SK-N-SH (cell line): ENCODE measurements around the gene GHDC. TPM values are rescaled to one million over a fixed set of nuclear protein-coding genes. Genes with fewer than 3 reads are reported as not detected.

Source experiments
- CTCF ChIA-PET: fragments of 300-600, 350-600 bp; formaldehyde crosslinking; extraction: SDS; loops from one replicate; lab custom pipeline; 2021; lab: Yijun Ruan, JAX
- POLR2A ChIA-PET: fragments of 350-600 bp; sonication (Branson Sonifier 250); formaldehyde crosslinking; extraction: SDS; loops from one replicate; lab custom pipeline; 2020; ENCODE audit warnings: antibody characterized with exemption, inconsistent platforms; lab: Yijun Ruan, JAX
- DNase-seq: peaks from one replicate; pipeline ENCODE4 v3.0.0; 2012
- H2AFZ ChIP-seq: fragments of 200-600 bp; sonication (generic); 2 replicates; pipeline ENCODE4 v1.8.1; 2016; ENCODE audit warnings: antibody characterized with exemption, mild to moderate bottlenecking, low read depth
- H3F3A ChIP-seq: fragments of 200-600 bp; sonication (generic); replicated peaks from 2 replicates; pipeline ENCODE3; 2016; ENCODE audit warnings: antibody characterized with exemption, mild to moderate bottlenecking; ENCODE audit not compliant: insufficient read depth
- H3K27ac ChIP-seq, 2 experiments: fragments of 200-500 bp in 1 of 2; fragments of 200-600 bp in 1 of 2; sonication (Bioruptor generic) in 1 of 2; sonication (generic), shearing (Covaris generic) in 1 of 2; 2 replicates each; pipeline versions ENCODE4 v1.5.1 to v1.6.1; 2014 to 2016; ENCODE audit warnings: low read depth in 2 of 2, inconsistent platforms in 1 of 2, low read length in 1 of 2, mild to moderate bottlenecking in 1 of 2, mixed read lengths in 1 of 2
- H3K27me3 ChIP-seq: fragments of 200-600 bp; sonication (generic), shearing (Covaris generic); 2 replicates; pipeline ENCODE4 v1.6.1; 2016; ENCODE audit warnings: mixed run types; ENCODE audit not compliant: insufficient read depth
- H3K36me3 ChIP-seq, 2 experiments: fragments of 200-500 bp in 1 of 2; fragments of 200-600 bp in 1 of 2; sonication (Bioruptor generic) in 1 of 2; sonication (generic) in 1 of 2; replicated peaks in 1 of 2; 2 replicates each; pipeline versions ENCODE3 to v1.5.1; 2014 to 2016; ENCODE audit warnings: low read length in 1 of 2, mild to moderate bottlenecking in 1 of 2; ENCODE audit not compliant: insufficient read depth in 2 of 2, control insufficient read depth in 1 of 2
- H3K4me1 ChIP-seq, 2 experiments: fragments of 200-500 bp in 1 of 2; fragments of 200-600 bp in 1 of 2; sonication (Bioruptor generic) in 1 of 2; sonication (generic), shearing (Covaris generic) in 1 of 2; 2 replicates each; pipeline versions ENCODE4 v1.5.1 to v1.6.1; 2014 to 2016; ENCODE audit warnings: low read depth in 1 of 2, low read length in 1 of 2, mixed run types in 1 of 2; ENCODE audit not compliant: insufficient read depth in 2 of 2, control insufficient read depth in 1 of 2
- H3K4me2 ChIP-seq: fragments of 200-600 bp; sonication (generic), shearing (Covaris generic); 2 replicates; pipeline ENCODE4 v1.6.1; 2017; ENCODE audit warnings: mixed run types
- H3K4me3 ChIP-seq, 2 experiments: fragments of 200-500 bp in 1 of 2; fragments of 200-600 bp in 1 of 2; sonication (Bioruptor generic) in 1 of 2; sonication (generic), shearing (Covaris generic) in 1 of 2; 2 replicates each; pipeline versions ENCODE4 v1.5.1 to v1.8.1; 2014 to 2016; ENCODE audit warnings: low read depth in 2 of 2, inconsistent platforms in 1 of 2, low read length in 1 of 2, mild to moderate bottlenecking in 1 of 2, mixed read lengths in 1 of 2, moderate library complexity in 1 of 2
- H3K79me2 ChIP-seq: fragments of 200-600 bp; sonication (generic); 2 replicates; pipeline ENCODE4 v1.8.1; 2017; ENCODE audit warnings: mild to moderate bottlenecking; ENCODE audit not compliant: insufficient read depth
- H3K9ac ChIP-seq: fragments of 200-600 bp; sonication (generic); 2 replicates; pipeline ENCODE4 v1.6.1; 2017; ENCODE audit warnings: mixed run types
- H3K9me2 ChIP-seq: fragments of 200-600 bp; sonication (generic); 2 replicates; pipeline ENCODE4 v1.6.1; 2017; ENCODE audit warnings: mixed run types
- H3K9me3 ChIP-seq: fragments of 200-600 bp; sonication (generic); 2 replicates; pipeline ENCODE4 v1.6.1; 2017; ENCODE audit warnings: mixed run types, mild to moderate bottlenecking, moderate library complexity
- H4K20me1 ChIP-seq: fragments of 200-600 bp; sonication (generic); 2 replicates; pipeline ENCODE4 v1.6.1; 2017; ENCODE audit warnings: mild to moderate bottlenecking, mixed run types; ENCODE audit not compliant: insufficient read depth
- CTCF ChIP-seq: fragments of 200-600 bp; sonication (generic); IDR thresholded peaks from 2 replicates; pipeline ENCODE4 v1.6.1; 2017; ENCODE audit warnings: antibody characterized with exemption, mild to moderate bottlenecking, moderate library complexity
- EP300 ChIP-seq, 2 experiments: IDR thresholded peaks; 2 replicates each; pipeline versions ENCODE4 v1.4.0 to v1.6.1; 2012; ENCODE audit warnings: borderline replicate concordance in 1 of 2, low read depth in 1 of 2, low read length in 1 of 2
- FOSL2 ChIP-seq: IDR thresholded peaks from 2 replicates; pipeline ENCODE4 v1.4.0; 2012; ENCODE audit warnings: low read depth, mild to moderate bottlenecking, moderate library complexity, borderline replicate concordance
- FOXJ3 ChIP-seq: sonication (generic); formaldehyde crosslinking; IDR thresholded peaks from 2 replicates; pipeline ENCODE4 v1.5.1; 2020; ENCODE audit warnings: mild to moderate bottlenecking, missing genetic modification reagents
- GABPA ChIP-seq: IDR thresholded peaks from 2 replicates; pipeline ENCODE4 v1.4.0; 2012; ENCODE audit warnings: low read depth, mild to moderate bottlenecking
- IRF3 ChIP-seq: fragments of 150-350 bp; IDR thresholded peaks from 2 replicates; pipeline ENCODE4 v1.6.1; 2016; ENCODE audit warnings: mild to moderate bottlenecking, low read depth, low read length
- JUND ChIP-seq: IDR thresholded peaks from 2 replicates; pipeline ENCODE4 v1.4.0; 2012
- MAX ChIP-seq: IDR thresholded peaks from 2 replicates; pipeline ENCODE4 v1.4.0; 2012; ENCODE audit warnings: low read depth
- RAD21 ChIP-seq: IDR thresholded peaks from 2 replicates; pipeline ENCODE4 v1.6.1; 2012; ENCODE audit warnings: mild to moderate bottlenecking, low read length
- RCOR1 ChIP-seq: fragments of 150-350 bp; IDR thresholded peaks from 2 replicates; pipeline ENCODE4 v1.6.1; 2017; ENCODE audit warnings: antibody characterized with exemption, low read length
- RXRA ChIP-seq: IDR thresholded peaks from 2 replicates; pipeline ENCODE4 v1.4.0; 2012; ENCODE audit warnings: low read depth, mild to moderate bottlenecking, borderline replicate concordance
- SIN3A ChIP-seq: IDR thresholded peaks from 2 replicates; pipeline ENCODE4 v1.6.1; 2012; ENCODE audit warnings: low read depth, mild to moderate bottlenecking, low read length, moderate library complexity, borderline replicate concordance
- TAF1 ChIP-seq: IDR thresholded peaks from 2 replicates; pipeline ENCODE4 v1.6.1; 2012; ENCODE audit warnings: low read depth, mild to moderate bottlenecking, low read length, moderate library complexity, borderline replicate concordance
- TCF12 ChIP-seq: IDR thresholded peaks from 2 replicates; pipeline ENCODE4 v1.4.0; 2012
- TEAD4 ChIP-seq: IDR thresholded peaks from 2 replicates; pipeline ENCODE4 v1.4.0; 2012; ENCODE audit warnings: mild to moderate bottlenecking, borderline replicate concordance; ENCODE audit not compliant: insufficient read depth
- USF1 ChIP-seq: IDR thresholded peaks from 2 replicates; pipeline ENCODE4 v1.4.0; 2012; ENCODE audit warnings: low read depth, borderline replicate concordance
- USF2 ChIP-seq: fragments of 150-350 bp; IDR thresholded peaks from 2 replicates; pipeline ENCODE4 v1.6.1; 2017; ENCODE audit warnings: antibody characterized with exemption, low read length, low read depth, borderline replicate concordance
- ZBTB33 ChIP-seq: IDR thresholded peaks from 2 replicates; pipeline ENCODE4 v1.4.0; 2012; ENCODE audit warnings: low read depth, borderline replicate concordance
- WGBS: methylation state at CpG from one replicate; pipeline ENCODE4 v1.1.6; 2017; ENCODE audit warnings: low lambda C conversion rate; 5-methylcytosine and 5-hydroxymethylcytosine counted together
- polyA plus RNA-seq, 3 experiments: library from polyadenylated mRNA; depleted of rRNA; stranded (reverse); fragments of >200 nt; gene quantifications; 2 replicates each; pipeline ENCODE4 v1.2.3, GENCODE V29; 2012

Gene GHDC
- polyA plus RNA-seq, 1 of the 3 experiments (the other 2 are of a cell fraction), result 15.8 TPM

GRCh38 chr17:42142371-42142896 lies 51.9 kb downstream of the GHDC start:
- peaks cover 8 to 20% of the 10 kb centered on the region in 2 experiments for H3K36me3 ChIP-seq
- H3K4me1 ChIP-seq, result peaks cover 6 to 15% of the 10 kb centered on the region in 2 experiments; a peak in 2 of 4 replicates
- ChIA-PET CTCF (interaction anchor here (1.1 kb wide), 2 partner anchors 75 to 116 kb away, joined by 3 read pairs; no protein-coding TSS in a partner anchor), POLR2A (no interaction called here)
- no peak overlapping the region for H2AFZ ChIP-seq
- WGBS, result 68% methylated on average over 5 of the region's 7 CpGs
- H3K9me3 ChIP-seq, result no peaks in the 10 kb centered on the region
- H3K4me2 ChIP-seq, result peak overlapping the region; percentile 49
- H3K27ac ChIP-seq, result peak overlapping the region in 1 of 2 experiments; percentile 35; a peak in 2 of 4 replicates
- no peak for DNase-seq
- no peaks in the 10 kb centered on the region for H3K9me2 ChIP-seq
- H3K9ac ChIP-seq, result no peak overlapping the region
- H3K4me3 ChIP-seq, result no peak overlapping the region
- H3K79me2 ChIP-seq, result peaks cover 97% of the 10 kb centered on the region
- peaks cover 8% of the 10 kb centered on the region for H3F3A ChIP-seq
- H4K20me1 ChIP-seq, result peaks cover 75% of the 10 kb centered on the region
- TF ChIP-seq SIN3A, result peak; percentile 59; the same call in 1 of the 2 replicates
- no peak for TF ChIP-seq EP300 (IDR thresholded peaks at IDR 0.05; ENCODE audit: borderline replicate concordance in 1 of 2, low read depth in 1 of 2, low read length in 1 of 2)
- peak; percentile 61 for TF ChIP-seq FOSL2
- no peak for TF ChIP-seq RXRA
- TF ChIP-seq IRF3, result no peak
- peak; percentile 23; the same call in 1 of the 2 replicates for TF ChIP-seq TCF12
- no peaks in the 10 kb centered on the region for H3K27me3 ChIP-seq

- Histone ChIP-seq H3F3A (peaks cover 3% of the 10 kb centered on the region), H3K36me3 (peaks cover 7 to 23% of the 10 kb centered on the region in 2 experiments), H3K9me3 (no peaks in the 10 kb centered on the region), H3K79me2 (peaks cover 97% of the 10 kb centered on the region), H3K9me2 (no peaks in the 10 kb centered on the region), H3K9ac (no peak overlapping the region), H3K4me3 (no peak overlapping the region), H3K27me3 (no peaks in the 10 kb centered on the region), H2AFZ (no peak overlapping the region), H4K20me1 (peaks cover 69% of the 10 kb centered on the region), H3K27ac (no peak overlapping the region), H3K4me2 (no peak overlapping the region), H3K4me1 (peaks cover 6 to 15% of the 10 kb centered on the region in 2 experiments; a peak in 2 of 4 replicates)
- ChIA-PET CTCF (interaction anchor here (1.1 kb wide), 1 partner anchor 175 kb away, joined by 3 read pairs; no protein-coding TSS in a partner anchor), POLR2A (no interaction called here)
- no peak for DNase-seq
- 79% methylated on average over 8 of the region's 8 CpGs for WGBS
- no peak for TF ChIP-seq IRF3
- TF ChIP-seq FOSL2, result no peak
- TF ChIP-seq RAD21, result no peak
- TF ChIP-seq JUND, result no peak
- no peak for TF ChIP-seq USF2
- no peak for TF ChIP-seq GABPA
- no peak for TF ChIP-seq CTCF
- TF ChIP-seq ZBTB33, result no peak
- no peak for TF ChIP-seq TEAD4
- no peak for TF ChIP-seq RCOR1
- no peak for TF ChIP-seq USF1
- TF ChIP-seq MAX, result no peak
- no peak for TF ChIP-seq TAF1
- TF ChIP-seq FOXJ3 (CRISPR knock-in tag), result no peak
Measured at GRCh38 chr17:42141382-42141781, 52.9 kb downstream of the GHDC start.
